ENCODE results near the gene CD47. TPM values are rescaled to one million over a fixed set of nuclear protein-coding genes. Genes with fewer than 3 reads are reported as not detected.

Gene CD47
- total RNA-seq, 2 donors from 2014 or later = 6.4 to 12.0 TPM

DNA sequence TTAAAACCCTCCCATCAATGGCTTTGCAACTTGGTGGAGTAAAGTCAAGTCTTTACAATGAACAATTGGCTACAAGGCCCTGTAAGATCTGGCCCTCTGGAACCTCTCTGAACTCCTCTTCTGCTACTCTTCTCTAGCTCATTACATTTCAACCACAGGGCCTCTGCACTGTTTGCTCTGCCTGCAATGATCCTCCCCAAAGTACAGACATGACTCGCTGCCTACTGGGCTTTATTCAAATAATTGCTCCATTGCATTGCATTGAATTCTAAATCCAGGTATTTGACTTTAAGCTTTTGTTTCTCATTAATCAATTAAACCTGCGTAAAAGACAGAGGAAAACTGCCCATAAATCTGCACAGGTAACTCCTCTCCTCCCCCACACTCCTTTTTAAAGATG is 96.7 kb downstream of the CD47 start:
- Mint-ChIP-seq H3K4me1 (peaks cover 6% of the 10 kb centered on the region), H3K27me3 (ENCODE audit: insufficient read depth) (peaks cover 3% of the 10 kb centered on the region), H3K27ac (no peak overlapping the region), H3K36me3 (ENCODE audit: low read depth) (no peaks in the 10 kb centered on the region), H3K4me3 (no peak overlapping the region), H3K9me3 (no peaks in the 10 kb centered on the region)
- H3K4me1 ChIP-seq (ENCODE audit: control insufficient read depth, insufficient read depth, low read length) = peaks cover 4% of the 10 kb centered on the region
- TF ChIP-seq, protein P1, sequence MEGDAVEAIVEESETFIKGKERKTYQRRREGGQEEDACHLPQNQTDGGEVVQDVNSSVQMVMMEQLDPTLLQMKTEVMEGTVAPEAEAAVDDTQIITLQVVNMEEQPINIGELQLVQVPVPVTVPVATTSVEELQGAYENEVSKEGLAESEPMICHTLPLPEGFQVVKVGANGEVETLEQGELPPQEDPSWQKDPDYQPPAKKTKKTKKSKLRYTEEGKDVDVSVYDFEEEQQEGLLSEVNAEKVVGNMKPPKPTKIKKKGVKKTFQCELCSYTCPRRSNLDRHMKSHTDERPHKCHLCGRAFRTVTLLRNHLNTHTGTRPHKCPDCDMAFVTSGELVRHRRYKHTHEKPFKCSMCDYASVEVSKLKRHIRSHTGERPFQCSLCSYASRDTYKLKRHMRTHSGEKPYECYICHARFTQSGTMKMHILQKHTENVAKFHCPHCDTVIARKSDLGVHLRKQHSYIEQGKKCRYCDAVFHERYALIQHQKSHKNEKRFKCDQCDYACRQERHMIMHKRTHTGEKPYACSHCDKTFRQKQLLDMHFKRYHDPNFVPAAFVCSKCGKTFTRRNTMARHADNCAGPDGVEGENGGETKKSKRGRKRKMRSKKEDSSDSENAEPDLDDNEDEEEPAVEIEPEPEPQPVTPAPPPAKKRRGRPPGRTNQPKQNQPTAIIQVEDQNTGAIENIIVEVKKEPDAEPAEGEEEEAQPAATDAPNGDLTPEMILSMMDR (conservative IDR thresholded peaks at IDR 0.05) = no peak
- H3K9me3 ChIP-seq (ENCODE audit: control insufficient read depth, low read length) = no peaks in the 10 kb centered on the region
- no peak overlapping the region for H3K27ac ChIP-seq (ENCODE audit: low read depth, low read length)
- DNase-seq = no peak
- H3K4me3 ChIP-seq (ENCODE audit: low read length) = no peak overlapping the region
- peaks cover 7% of the 10 kb centered on the region for H3K27me3 ChIP-seq (ENCODE audit: control insufficient read depth, insufficient read depth, low read length, poor library complexity, severe bottlenecking)
- no peaks in the 10 kb centered on the region for H3K36me3 ChIP-seq (ENCODE audit: control insufficient read depth, insufficient read depth, low read length)
- no peak overlapping the region for H3K9ac ChIP-seq (ENCODE audit: extremely low read depth, low read length, poor library complexity, severe bottlenecking)
- 90 to 92% methylated on average over 1 to 2 of the region's 2 CpGs for WGBS, 2 experiments (ENCODE audit: insufficient coverage in 1 of 2, insufficient read length in 1 of 2)

DNA sequence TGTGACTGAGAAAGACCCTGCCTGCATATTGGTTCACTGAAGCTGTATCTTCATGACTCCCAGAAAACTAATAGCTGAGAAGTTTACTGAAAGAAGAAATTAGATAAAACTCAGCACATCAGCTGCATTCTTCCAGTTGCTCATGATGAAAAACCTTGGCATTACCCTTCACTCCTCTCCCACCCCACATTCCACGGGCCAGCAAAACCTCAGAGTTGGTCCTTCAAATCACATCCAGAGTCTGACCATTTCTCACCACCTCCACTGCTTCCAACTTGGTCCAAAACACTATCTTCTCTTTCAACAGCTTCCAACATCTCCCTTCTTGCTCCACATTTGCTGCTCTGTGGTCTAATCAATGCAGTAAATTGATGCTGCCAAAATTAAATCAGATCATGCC is 97.1 kb downstream of the CD47 start:
- Histone ChIP-seq H3K9ac (ENCODE audit: extremely low read depth, low read length, poor library complexity, severe bottlenecking) (no peak overlapping the region), H3K4me3 (ENCODE audit: low read length) (no peak overlapping the region), H3K36me3 (ENCODE audit: control insufficient read depth, insufficient read depth, low read length) (no peaks in the 10 kb centered on the region), H3K4me1 (ENCODE audit: control insufficient read depth, insufficient read depth, low read length) (no peaks in the 10 kb centered on the region), H3K9me3 (ENCODE audit: control insufficient read depth, low read length) (no peaks in the 10 kb centered on the region), H3K27ac (ENCODE audit: low read depth, low read length) (no peak overlapping the region), H3K27me3 (ENCODE audit: control insufficient read depth, insufficient read depth, low read length, poor library complexity, severe bottlenecking) (peaks cover 7% of the 10 kb centered on the region)
- TF ChIP-seq, protein P1 (conservative IDR thresholded peaks at IDR 0.05) = no peak
- Mint-ChIP-seq H3K36me3 (ENCODE audit: low read depth) (no peaks in the 10 kb centered on the region), H3K4me1 (peaks cover 2% of the 10 kb centered on the region), H3K27ac (no peak overlapping the region), H3K27me3 (ENCODE audit: insufficient read depth) (peaks cover 3% of the 10 kb centered on the region), H3K4me3 (no peak overlapping the region), H3K9me3 (no peaks in the 10 kb centered on the region)
- 86 to 100% methylated on average over 1 of the region's 1 CpG for WGBS, 2 experiments (ENCODE audit: insufficient coverage in 1 of 2, insufficient read length in 1 of 2)
- DNase-seq = no peak

Other genes with a start within 250 kb of the CD47 start
- 10 to 100 TPM; 45.5 to 60.5 TPM for gene IFT57, start 131.4 kb upstream of the CD47 start, total RNA-seq
- gene HHLA2, start 205.5 kb upstream of the CD47 start, total RNA-seq = not detected

Data from endodermal cell (in vitro differentiated cells).